NCI-H2107 treated with DMSO at 0.1 percent for 48 hours (cell line): ENCODE measurements around the gene CDH23.

Source experiments
- DNase-seq: peaks from one replicate; lab custom pipeline; 2025; ENCODE audit not compliant: unreplicated experiment; lab: John Stamatoyannopoulos, UW

The CDH23 gene

DNA sequence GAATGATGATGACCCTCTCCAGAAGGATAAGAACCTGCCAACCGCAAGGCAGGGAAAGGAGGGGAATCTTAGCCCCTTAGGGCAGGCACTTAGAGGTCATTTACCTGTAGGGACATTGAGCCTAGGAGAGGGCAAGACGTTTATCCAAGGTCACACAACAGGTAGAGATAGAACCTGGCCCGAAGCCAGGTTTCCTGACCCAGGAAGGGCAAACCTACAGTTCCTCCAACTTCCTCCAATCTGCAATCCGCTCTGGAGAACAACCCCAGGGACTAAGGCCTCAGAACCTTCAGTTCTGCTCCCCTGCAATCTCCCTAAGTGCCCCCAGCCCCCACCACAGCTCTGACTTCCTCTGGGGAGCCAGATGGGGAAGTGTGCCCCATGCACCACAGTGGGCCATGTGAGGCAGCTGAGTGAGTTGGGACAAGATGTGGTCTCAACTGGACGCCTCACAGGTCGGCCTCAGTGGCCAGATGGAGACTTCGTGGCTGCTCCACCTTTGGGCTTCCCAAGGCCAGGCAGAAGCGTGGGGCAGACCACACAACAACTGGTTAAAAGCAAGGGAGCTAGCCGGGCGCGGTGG lies 455.7 kb downstream of the CDH23 start:
- DNase-seq: no peak

DNA sequence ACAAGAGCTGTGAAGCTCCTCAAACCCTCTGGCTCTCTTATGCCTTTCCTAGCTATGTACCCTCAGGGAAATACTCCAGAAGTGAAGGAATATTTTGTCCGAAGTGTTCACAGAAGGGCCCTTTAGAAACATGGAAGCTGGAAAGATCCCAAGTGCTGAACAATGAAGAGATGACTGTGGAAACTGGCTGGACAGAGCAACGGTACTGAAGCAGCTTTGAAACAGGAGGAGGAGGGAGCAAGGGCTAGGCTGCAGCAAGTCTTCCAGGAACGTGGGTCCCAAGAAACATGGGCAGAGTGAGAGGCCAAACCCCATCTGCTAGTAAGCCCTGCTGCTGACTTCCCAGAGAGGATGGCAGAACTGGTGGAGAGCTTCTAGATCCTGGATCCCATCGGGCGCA lies 457.3 kb downstream of the CDH23 start:
- DNase-seq: no peak

DNA sequence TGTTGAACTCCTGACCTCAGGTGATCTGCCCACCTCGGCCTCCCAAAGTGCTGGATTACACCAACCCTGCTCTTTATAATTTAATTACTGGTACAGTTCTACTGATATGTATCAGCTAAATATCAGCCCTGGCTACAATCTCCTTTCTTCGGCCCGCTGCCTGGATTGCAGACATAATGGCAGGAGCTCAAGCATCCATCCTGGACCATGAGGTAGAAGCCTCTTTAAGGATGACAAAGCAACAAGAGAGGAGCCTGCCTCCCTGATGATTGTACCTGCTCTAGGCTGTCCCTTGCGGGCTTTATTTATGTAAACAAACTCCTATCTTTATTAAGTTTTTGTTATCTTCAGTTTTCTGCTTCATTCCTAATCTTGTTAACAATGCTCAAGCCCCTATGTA lies 459.9 kb downstream of the CDH23 start:
- no peak for DNase-seq

DNA sequence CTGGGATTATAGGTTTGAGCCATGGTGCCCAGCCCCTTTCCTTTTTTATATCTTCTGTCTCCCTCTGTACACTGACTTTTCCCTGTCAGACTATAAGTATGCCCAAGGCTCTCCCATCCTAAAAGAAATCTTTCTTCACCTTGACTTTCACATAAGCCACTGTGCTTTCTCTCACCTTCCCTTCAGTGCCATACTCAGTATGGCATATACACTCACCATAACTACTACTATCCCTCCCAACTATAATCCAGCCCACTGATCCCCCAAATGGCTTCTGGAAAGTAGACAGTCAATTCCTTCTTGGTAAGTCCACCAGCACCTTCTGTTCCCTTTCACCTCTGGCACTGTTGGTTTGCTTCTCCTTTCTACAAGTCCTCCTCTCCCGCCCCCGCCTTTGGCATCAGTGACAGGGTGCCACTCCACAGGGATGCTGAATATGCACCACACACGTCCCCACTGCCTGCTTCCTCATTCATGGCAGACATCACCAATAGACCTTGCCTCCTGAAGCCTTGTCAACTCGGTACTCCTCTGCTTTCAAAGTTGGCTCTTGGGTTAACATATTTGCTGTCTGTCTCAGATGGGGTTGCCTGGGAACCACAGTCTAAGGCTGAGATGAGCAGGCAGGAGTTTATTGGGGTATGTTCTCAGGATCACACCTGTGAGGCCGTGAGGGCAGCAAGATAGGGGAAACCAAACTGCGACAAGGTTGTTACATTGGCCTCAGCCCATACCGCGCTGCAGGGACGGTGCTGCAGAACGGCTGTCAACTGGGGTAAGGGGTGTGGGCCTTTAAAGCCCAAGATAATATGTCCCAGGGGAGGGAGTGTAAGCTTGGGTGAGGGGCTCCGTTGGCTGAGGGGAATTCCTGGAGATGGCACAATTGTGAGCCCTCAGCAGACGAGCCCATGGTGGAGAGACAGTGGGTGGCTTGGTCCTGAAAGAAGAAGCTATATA lies 461.5 kb downstream of the CDH23 start:
- no peak for DNase-seq

DNA sequence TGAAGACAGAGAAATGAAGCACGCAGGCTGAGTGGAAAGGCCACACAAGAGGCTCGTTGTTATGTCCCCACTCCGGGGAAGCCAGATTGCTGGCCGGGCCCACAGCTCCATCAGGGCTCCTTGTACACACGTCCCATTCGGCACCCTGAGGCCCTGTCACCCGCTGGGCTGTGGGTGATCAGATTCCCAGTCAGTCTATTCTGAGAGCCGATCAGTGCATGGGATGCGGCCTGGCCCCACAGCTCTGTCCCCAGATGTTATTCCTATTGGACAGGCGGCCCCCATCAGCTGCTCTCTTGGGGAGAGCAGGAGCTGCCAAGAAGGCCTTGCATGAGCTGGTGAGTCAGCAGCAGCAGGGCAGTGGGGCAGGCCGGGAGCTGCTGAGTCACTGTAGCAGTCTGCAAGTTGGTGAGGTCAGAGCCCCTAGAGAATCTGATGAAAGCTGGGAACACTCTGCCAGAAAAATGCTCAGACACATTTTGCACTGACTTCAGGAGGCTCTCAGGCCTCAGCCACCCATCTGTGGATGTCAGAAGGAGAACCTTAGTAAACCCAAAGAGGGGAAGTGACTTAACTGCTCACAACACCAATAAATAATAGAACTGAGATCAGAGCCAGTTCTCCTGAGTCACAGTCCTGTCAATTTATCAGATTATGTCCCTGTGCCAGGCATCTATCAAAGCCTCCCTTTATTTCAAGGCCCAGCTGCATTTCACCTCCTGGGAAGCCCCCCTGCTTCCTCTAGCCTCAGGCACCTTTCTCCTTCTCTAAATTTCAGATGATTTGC lies 463.7 kb downstream of the CDH23 start:
- peak; percentile 70 for DNase-seq

DNA sequence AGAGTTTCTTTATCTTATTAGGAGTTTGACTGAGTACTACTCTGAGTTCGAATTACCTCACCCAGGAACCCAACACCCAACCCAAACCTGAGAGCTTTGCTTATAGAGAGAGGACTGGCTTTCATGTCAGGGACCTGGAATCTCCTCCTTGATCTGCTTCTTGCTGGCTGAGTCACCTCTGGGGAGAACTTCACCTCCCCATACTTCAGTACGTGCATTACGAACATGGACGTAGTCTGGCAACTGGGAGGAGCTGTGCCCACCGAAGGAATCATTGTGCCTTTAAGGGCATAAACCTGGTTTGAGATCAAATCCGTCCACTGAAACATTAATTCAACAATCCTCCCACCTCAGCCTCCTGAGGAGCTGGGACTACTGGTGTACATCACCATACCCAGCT lies 466.5 kb downstream of the CDH23 start:
- DNase-seq: no peak

DNA sequence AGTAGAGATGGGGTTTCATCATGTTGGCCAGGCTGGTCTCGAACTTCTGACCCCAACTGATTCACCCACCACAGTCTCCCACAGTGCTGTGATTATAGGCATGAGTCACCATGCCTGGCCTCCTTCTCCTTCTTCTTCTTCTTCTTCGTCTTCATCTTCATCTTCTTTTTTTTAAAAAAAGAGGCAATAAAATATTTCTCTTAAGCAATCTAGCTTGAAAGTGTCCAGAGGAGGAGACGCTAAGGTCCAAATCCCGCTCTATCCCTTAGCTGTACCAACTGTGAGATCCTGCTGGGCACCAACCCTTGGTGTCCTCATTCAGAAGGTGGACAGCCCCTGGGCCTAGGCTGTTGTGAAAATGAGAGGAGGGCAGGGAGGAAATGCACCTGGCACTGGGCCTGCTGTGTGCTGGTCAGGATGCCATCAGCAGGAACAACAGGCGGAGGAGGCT lies 468.2 kb downstream of the CDH23 start:
- no peak for DNase-seq
